ENCODE data around the gene KCNJ10.
"Not testable (repeated sequence)": the region's sequence is repeated elsewhere in the genome, so short reads cannot be mapped to it uniquely, and the experiment has no call there.

The KCNJ10 gene

DNA sequence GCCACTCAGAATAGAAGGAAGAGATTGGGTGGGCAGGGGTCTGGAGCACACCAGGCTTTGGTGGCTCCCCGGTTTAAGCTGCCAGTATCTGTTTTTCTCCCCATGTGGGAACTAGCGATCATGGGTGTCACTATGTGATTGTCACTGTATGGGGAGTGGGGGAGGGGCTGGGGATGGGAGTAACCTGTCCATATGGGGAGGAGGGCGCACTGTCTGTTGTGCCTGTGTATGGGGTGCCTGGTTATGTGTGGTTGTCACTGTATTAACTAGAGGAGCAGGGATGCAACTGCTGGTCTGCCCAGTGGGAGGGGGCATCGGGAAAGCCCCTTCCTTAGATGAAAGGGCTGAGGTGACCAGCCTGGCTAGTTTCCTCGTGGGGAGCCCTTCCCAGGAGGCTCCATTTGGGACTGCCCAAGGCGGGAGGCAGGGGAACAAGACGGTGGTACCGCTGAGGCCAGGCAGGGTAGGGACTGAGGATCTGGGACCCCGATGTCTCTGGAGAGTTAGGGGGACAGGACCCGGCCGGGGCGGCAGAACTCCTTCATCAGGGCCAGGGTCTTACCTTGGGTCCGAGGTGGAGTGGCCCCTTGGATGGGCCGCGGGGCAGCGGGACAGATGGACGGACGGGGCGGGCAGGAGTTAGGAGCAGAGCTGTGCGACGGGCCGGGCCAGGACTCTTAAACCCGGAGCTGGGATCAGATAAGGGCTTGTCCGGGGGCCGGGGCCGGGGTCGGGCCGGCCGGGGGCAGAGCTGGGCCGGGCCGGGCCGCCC, at the start of gene KCNJ10:
KCNJ10 (minus strand) TSS at position 701 of the 772 bp plus-strand sequence. CDS start 27,628 bp downstream, outside the sequence.
- H3K9ac ChIP-seq (ENCODE audit: low read length), result peak within 1 kb of the TSS; percentile 34
- no peaks in the 10 kb centered on the region for H3K9me3 ChIP-seq (ENCODE audit: control insufficient read depth, low read length)
- H3K4me3 ChIP-seq (ENCODE audit: low read length), result peak within 1 kb of the TSS; percentile 19
- peaks cover 38% of the 10 kb centered on the region for H3K27me3 ChIP-seq (ENCODE audit: control insufficient read depth, insufficient read depth, low read length)
- peaks cover 6% of the 10 kb centered on the region for H3K4me1 ChIP-seq (ENCODE audit: control insufficient read depth, insufficient read depth, low read length)
- no peaks in the 10 kb centered on the region for H3K36me3 ChIP-seq (ENCODE audit: control insufficient read depth, insufficient read depth, low read length)

DNA sequence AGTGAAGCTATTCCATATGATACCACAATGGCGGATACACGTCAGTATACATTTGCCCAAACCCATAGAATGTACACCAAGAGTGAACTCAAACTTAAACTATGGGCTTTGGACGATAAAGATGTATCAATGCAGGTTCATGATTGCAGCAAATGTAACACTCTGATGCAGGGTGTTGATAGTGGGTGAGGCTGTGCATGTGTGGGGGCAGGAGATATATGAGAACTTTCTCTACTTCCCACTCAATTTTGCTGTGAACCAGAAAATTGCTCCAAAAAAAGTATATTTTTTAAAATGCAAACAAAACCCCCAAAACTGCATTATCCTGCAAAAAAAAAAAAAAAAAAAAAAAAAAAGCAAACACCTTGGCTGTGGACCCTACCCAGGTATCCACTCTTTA, 49.0 kb upstream of the KCNJ10 start:
- H3K4me1 ChIP-seq (ENCODE audit: control insufficient read depth, insufficient read depth, low read length), result no peaks in the 10 kb centered on the region

DNA sequence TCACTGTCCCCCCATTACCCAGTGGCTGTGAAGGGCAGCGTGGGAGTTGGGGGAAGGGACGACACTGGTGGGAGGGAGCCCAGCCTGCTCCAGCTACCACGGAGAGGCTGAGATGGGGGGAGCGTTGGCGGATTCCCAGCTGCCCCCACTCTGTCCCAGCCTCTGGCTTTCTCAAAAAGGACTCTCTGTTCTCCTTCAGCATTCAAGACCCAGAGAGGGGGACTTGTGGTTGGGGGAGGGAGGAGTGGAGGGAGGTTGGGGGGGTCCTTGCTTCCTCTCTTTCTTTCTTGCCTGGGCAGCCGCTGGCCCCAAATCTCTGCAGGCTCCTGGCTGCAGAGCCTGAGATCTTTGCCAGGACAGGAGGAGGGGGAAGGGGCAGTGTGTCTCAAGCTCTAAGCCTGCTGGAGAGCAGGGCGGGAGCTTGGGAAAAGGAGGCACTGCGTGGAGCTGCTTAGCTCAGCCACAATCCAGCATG, 47.8 kb upstream of the KCNJ10 start:
- H3K9ac ChIP-seq (ENCODE audit: low read length), result no peak overlapping the region
- no peak overlapping the region for H3K4me3 ChIP-seq (ENCODE audit: low read length)
- H3K27me3 ChIP-seq (ENCODE audit: control insufficient read depth, insufficient read depth, low read length), result peaks cover 27% of the 10 kb centered on the region
- no peaks in the 10 kb centered on the region for H3K9me3 ChIP-seq (ENCODE audit: control insufficient read depth, low read length)
- H3K36me3 ChIP-seq (ENCODE audit: control insufficient read depth, insufficient read depth, low read length), result no peaks in the 10 kb centered on the region
- no peaks in the 10 kb centered on the region for H3K4me1 ChIP-seq (ENCODE audit: control insufficient read depth, insufficient read depth, low read length)

More for the DNA sequence above, 49.0 kb upstream of the KCNJ10 start:
- H3K36me3 ChIP-seq (ENCODE audit: control insufficient read depth, insufficient read depth, low read length), result no peaks in the 10 kb centered on the region
- no peak overlapping the region for H3K9ac ChIP-seq (ENCODE audit: low read length)
- no peak overlapping the region for H3K4me3 ChIP-seq (ENCODE audit: low read length)
- H3K9me3 ChIP-seq (ENCODE audit: control insufficient read depth, low read length), result no peaks in the 10 kb centered on the region
- H3K27me3 ChIP-seq (ENCODE audit: control insufficient read depth, insufficient read depth, low read length), result peaks cover 27% of the 10 kb centered on the region

DNA sequence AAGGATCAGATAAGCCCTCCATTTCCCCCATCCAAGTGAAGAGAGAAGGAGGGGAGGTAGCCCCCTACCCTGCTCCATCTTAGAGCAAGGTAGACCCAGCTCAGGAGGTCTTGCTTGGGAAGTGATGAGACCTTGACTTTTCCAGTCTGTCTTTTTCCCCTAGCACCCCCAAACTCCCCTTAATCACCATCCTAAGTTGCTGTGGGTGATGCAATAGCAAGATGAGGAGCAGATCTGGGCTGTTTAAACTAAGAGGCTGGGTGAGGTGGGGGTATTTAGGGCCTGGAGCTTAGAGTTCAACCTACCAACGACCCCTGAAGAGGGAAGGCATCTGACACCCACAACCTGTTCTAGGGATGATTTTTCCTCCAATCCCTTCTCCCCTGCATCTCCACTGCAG, 47.3 kb upstream of the KCNJ10 start:
- Histone ChIP-seq H3K9me3 (ENCODE audit: control insufficient read depth, low read length) (no peaks in the 10 kb centered on the region), H3K27me3 (ENCODE audit: control insufficient read depth, insufficient read depth, low read length) (peaks cover 27% of the 10 kb centered on the region), H3K4me1 (ENCODE audit: control insufficient read depth, insufficient read depth, low read length) (no peaks in the 10 kb centered on the region), H3K4me3 (ENCODE audit: low read length) (no peak overlapping the region), H3K9ac (ENCODE audit: low read length) (no peak overlapping the region), H3K36me3 (ENCODE audit: control insufficient read depth, insufficient read depth, low read length) (no peaks in the 10 kb centered on the region)

DNA sequence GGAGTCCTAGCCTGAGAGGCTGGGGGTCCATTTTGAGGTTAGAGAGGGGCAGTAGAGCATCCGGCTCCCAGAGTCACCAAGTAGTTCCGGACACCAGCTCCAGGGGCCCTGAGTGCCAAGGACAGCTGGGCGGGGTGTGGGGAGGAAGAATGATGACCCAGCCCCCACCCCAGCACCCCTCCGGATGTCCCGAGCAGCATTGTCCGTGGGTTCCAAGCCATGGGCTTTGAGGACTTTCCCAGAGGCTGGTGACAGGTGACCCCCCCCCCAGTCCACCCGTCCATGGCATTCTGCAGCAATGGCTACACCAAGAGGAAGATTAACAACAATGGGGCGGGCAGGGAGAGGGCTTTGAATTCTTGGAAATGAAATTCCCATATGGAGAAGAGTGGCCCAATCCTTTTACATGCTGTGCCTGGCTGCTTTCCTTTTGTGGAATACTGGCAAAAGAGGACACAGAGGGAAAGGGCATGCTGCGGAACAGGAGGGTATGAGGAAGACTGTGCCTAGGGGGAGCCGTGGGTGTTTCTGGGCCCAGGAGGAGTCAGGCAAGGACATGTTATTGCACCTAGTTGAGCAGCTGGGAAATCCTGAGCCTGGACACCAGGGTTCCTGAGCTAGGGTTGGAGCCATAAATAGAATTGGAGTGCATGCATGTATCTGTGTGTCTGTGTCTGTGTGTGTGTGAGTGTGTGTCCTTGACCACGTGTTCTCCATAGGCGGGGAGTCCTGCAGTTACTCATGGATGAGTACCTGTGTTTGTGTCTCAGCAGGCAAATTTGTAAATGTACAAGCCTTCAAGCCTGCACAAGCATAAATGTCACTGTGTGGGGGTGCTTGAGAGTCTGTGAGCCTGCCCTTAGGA, 46.6 kb upstream of the KCNJ10 start:
- H3K4me3 ChIP-seq (ENCODE audit: low read length), result no peak overlapping the region
- H3K9me3 ChIP-seq (ENCODE audit: control insufficient read depth, low read length), result no peaks in the 10 kb centered on the region
- H3K4me1 ChIP-seq (ENCODE audit: control insufficient read depth, insufficient read depth, low read length), result no peaks in the 10 kb centered on the region
- peaks cover 27% of the 10 kb centered on the region for H3K27me3 ChIP-seq (ENCODE audit: control insufficient read depth, insufficient read depth, low read length)
- no peaks in the 10 kb centered on the region for H3K36me3 ChIP-seq (ENCODE audit: control insufficient read depth, insufficient read depth, low read length)
- H3K9ac ChIP-seq (ENCODE audit: low read length), result no peak overlapping the region

DNA sequence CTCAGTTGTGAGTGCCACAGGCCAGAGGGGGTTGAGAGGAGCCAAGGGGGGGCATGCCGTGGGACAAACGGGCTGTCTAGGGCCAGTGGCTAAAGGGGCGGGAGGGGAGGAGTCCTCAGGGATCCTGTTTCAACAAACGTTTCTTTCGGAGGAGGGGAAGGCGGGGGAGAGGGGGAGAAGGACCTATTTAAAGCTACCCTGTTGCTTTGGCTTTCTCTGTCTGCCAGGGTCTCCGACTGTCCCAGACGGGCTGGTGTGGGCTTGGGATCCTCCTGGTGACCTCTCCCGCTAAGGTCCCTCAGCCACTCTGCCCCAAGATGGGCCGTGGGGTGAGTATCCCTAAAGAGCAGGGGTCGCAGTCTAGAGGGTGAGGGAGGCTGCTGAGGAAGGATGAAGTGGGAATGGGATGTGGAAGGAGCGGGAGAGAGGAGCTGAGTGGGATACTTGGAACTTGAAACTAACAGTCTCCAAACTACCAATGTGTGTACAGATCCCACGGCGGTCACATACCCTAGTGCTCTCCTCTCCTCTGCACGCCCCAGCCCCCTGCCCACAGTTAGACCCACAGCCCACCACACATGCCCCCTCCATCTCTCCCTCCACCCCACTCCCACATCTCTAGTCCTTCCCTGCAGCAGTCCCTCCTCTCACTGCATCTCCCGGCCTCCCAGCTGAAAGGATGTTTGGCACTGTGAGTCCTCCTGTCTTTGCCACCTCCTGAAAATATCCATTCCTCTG, 45.8 kb upstream of the KCNJ10 start, which contains the start of gene ATP1A2:
ATP1A2 (plus strand) TSS at position 215 of the 738 bp plus-strand sequence; CDS start at position 318, 103 bp downstream.
- H3K4me3 ChIP-seq (ENCODE audit: low read length), result no peak within 1 kb of the TSS
- no peaks in the 10 kb centered on the region for H3K4me1 ChIP-seq (ENCODE audit: control insufficient read depth, insufficient read depth, low read length)
- H3K9ac ChIP-seq (ENCODE audit: low read length), result no peak within 1 kb of the TSS

DNA sequence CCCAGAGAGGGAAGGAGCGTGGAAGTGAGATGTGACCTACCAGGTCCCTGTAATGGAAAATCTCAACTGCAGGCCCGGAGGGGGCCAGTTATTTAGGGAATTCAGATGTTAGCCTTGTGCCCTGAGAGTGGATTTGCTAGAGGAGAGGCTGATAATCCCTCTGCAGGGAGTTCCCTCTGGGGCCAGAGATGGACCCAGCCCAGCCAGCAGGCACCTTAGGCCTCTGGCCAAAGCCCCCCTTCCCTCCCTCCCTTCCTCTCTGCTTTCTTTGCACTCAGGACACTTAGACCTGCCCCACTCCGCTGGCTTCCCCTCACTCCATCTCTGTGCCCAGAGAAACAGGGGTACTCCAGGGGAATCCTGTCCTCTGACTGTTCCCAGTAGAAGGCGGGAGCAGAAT, 44.1 kb upstream of the KCNJ10 start:
- Histone ChIP-seq H3K36me3 (ENCODE audit: control insufficient read depth, insufficient read depth, low read length) (no peaks in the 10 kb centered on the region), H3K9ac (ENCODE audit: low read length) (no peak overlapping the region), H3K9me3 (ENCODE audit: control insufficient read depth, low read length) (no peaks in the 10 kb centered on the region), H3K4me1 (ENCODE audit: control insufficient read depth, insufficient read depth, low read length) (no peaks in the 10 kb centered on the region), H3K4me3 (ENCODE audit: low read length) (no peak overlapping the region), H3K27me3 (ENCODE audit: control insufficient read depth, insufficient read depth, low read length) (peaks cover 29% of the 10 kb centered on the region)

More for the DNA sequence above, 45.8 kb upstream of the KCNJ10 start, which contains the start of gene ATP1A2:
- H3K36me3 ChIP-seq (ENCODE audit: control insufficient read depth, insufficient read depth, low read length), result no peaks in the 10 kb centered on the region
- no peaks in the 10 kb centered on the region for H3K9me3 ChIP-seq (ENCODE audit: control insufficient read depth, low read length)
- H3K27me3 ChIP-seq (ENCODE audit: control insufficient read depth, insufficient read depth, low read length), result peaks cover 27% of the 10 kb centered on the region

DNA sequence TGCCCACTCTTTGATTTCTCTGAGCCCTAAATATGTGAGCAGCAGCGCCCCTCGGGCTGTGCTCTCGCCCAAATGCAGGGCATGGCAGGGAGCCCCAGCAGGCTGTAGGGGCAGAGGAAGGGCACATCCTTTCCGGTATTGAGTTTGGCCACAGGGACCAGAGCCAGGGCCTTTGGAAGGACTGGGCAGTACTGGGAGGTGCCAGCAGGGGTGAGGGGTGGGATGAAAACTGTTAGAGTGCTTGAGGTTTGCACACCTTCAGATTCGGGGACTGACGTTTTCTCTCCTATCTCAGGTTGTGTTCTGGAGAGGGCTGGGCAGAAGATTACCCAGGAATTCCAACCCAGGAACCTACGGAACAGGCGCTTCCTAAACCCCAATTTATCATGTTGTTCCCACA, 43.4 kb upstream of the KCNJ10 start:
- H3K36me3 ChIP-seq (ENCODE audit: control insufficient read depth, insufficient read depth, low read length), result no peaks in the 10 kb centered on the region
- peaks cover 31% of the 10 kb centered on the region for H3K27me3 ChIP-seq (ENCODE audit: control insufficient read depth, insufficient read depth, low read length)
- no peaks in the 10 kb centered on the region for H3K9me3 ChIP-seq (ENCODE audit: control insufficient read depth, low read length)
- H3K4me1 ChIP-seq (ENCODE audit: control insufficient read depth, insufficient read depth, low read length), result no peaks in the 10 kb centered on the region
- no peak overlapping the region for H3K4me3 ChIP-seq (ENCODE audit: low read length)
- H3K9ac ChIP-seq (ENCODE audit: low read length), result no peak overlapping the region

DNA sequence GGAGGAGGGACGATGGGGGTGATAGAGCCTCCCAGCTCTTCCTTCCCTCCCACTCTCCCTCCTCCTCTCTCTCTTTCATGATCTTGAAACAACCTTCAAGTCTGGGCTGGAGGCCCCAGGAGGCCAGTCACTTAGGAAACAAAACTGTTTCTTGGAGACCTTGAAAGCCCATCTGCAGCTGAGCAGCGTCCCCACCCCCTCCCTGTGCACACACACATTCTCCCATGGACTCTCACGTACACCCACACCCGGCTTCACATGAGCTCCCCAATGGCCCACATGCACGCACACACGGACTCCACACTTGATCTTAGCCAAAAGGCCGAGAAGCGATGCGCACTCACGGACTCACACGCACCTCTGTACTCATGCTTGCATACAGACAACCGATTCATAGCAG, 42.4 kb upstream of the KCNJ10 start:
- H3K9me3 ChIP-seq (ENCODE audit: control insufficient read depth, low read length), result no peaks in the 10 kb centered on the region
- H3K36me3 ChIP-seq (ENCODE audit: control insufficient read depth, insufficient read depth, low read length), result no peaks in the 10 kb centered on the region
- H3K4me1 ChIP-seq (ENCODE audit: control insufficient read depth, insufficient read depth, low read length), result no peaks in the 10 kb centered on the region
- no peak overlapping the region for H3K9ac ChIP-seq (ENCODE audit: low read length)
- peaks cover 31% of the 10 kb centered on the region for H3K27me3 ChIP-seq (ENCODE audit: control insufficient read depth, insufficient read depth, low read length)
- no peak overlapping the region for H3K4me3 ChIP-seq (ENCODE audit: low read length)

DNA sequence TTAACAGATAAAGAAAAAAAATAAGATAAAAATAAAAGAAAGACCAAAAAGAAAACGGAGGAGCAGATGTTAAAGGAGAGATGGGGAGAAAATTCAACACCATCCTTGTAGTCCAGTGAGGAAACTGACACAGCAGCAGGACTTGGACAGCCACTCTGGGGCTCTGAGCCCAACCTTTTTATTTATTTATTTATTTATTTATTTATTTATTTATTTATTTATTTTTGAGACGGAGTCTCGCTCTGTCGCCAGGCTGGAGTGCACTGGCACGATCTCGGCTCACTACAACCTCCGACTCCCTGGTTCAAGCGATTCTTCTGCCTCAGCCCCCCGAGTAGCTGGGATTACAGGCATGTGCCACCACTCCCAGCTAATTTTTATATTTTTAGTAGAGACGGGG, 41.5 kb upstream of the KCNJ10 start:
- not testable (repeated sequence) for H3K9me3 ChIP-seq (ENCODE audit: control insufficient read depth, low read length); H3K4me1 ChIP-seq (ENCODE audit: control insufficient read depth, insufficient read depth, low read length); H3K36me3 ChIP-seq (ENCODE audit: control insufficient read depth, insufficient read depth, low read length); H3K4me3 ChIP-seq (ENCODE audit: low read length); H3K9ac ChIP-seq (ENCODE audit: low read length)
- peaks cover 28% of the 10 kb centered on the region for H3K27me3 ChIP-seq (ENCODE audit: control insufficient read depth, insufficient read depth, low read length)

DNA sequence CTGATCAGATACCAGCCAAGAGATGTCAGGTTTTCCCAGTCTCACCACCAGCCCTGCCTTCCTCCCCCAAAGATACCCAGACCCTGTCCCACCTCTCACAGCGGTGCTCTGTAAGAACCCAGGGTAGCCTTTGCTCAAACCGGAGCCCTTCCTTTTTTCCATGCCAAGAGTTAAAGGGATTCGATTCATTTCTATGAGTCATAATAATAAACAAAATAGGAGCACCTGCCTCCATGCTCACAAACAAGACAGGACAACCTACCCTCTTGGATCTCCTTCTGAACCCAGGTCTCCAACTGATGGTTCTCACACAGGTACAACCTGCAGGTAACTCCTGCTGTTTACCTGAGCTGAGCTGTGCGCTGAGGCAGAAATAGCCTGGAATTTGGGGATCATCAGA, 39.7 kb upstream of the KCNJ10 start:
- H3K27me3 ChIP-seq (ENCODE audit: control insufficient read depth, insufficient read depth, low read length), result peaks cover 12% of the 10 kb centered on the region
- no peak overlapping the region for H3K9ac ChIP-seq (ENCODE audit: low read length)
- no peaks in the 10 kb centered on the region for H3K4me1 ChIP-seq (ENCODE audit: control insufficient read depth, insufficient read depth, low read length)
- no peaks in the 10 kb centered on the region for H3K36me3 ChIP-seq (ENCODE audit: control insufficient read depth, insufficient read depth, low read length)
- no peak overlapping the region for H3K4me3 ChIP-seq (ENCODE audit: low read length)
- no peaks in the 10 kb centered on the region for H3K9me3 ChIP-seq (ENCODE audit: control insufficient read depth, low read length)
